WTC11 (cell line): Measurements from ENCODE around the gene RAC3. TPM values are rescaled to one million over a fixed set of nuclear protein-coding genes. Genes with fewer than 3 reads are reported as not detected.

Experiments used
- ATAC-seq: fragments of 200-7000 bp; cut with Tn5 transposase; 2 replicates; pipeline ENCODE4 v1.10.0; 2021; ENCODE audit warnings: mild to moderate bottlenecking, moderate library complexity
- CTCF ChIA-PET: fragments of 300-600 bp; sonication (Branson Sonifier 250); formaldehyde crosslinking; loops from one replicate; lab custom pipeline; 2021; ENCODE audit warnings: antibody characterized with exemption; lab: Charles Lee
- POLR2A ChIA-PET: fragments of 350-600 bp; sonication (Branson Sonifier 250); formaldehyde crosslinking; loops from one replicate; lab custom pipeline; 2021; ENCODE audit warnings: antibody characterized with exemption; lab: Charles Lee
- DNase-seq: peaks from one replicate; pipeline ENCODE4 v3.0.0; 2021; ENCODE audit warnings: low spot score
- H3K27ac Mint-ChIP-seq: 2 replicates; pipeline ENCODE4 v1.8.0; 2021; ENCODE audit warnings: mixed read lengths
- H3K27me3 Mint-ChIP-seq: 2 replicates; pipeline ENCODE4 v1.8.0; 2021; ENCODE audit warnings: low read depth, mild to moderate bottlenecking, moderate library complexity, mixed read lengths
- H3K36me3 Mint-ChIP-seq: 2 replicates; pipeline ENCODE4 v1.8.0; 2021; ENCODE audit warnings: mixed read lengths
- H3K4me1 Mint-ChIP-seq: 2 replicates; pipeline ENCODE4 v1.8.0; 2022; ENCODE audit warnings: mixed read lengths
- H3K4me3 Mint-ChIP-seq: 2 replicates; pipeline ENCODE4 v1.8.0; 2021; ENCODE audit warnings: mild to moderate bottlenecking, moderate library complexity, mixed read lengths
- H3K9me3 Mint-ChIP-seq: 2 replicates; pipeline ENCODE4 v1.8.0; 2021; ENCODE audit warnings: mixed read lengths
- CDX4 ChIP-seq: fragments of 250-450 bp; sonication (Bioruptor Pico); IDR thresholded peaks from 2 replicates; pipeline ENCODE4 v1.9.0; 2021; ENCODE audit warnings: moderate library complexity, mild to moderate bottlenecking, inconsistent platforms, borderline replicate concordance
- CREB1 ChIP-seq: sonication (generic); formaldehyde crosslinking; IDR thresholded peaks from 2 replicates; pipeline ENCODE4 v1.8.0; 2023; ENCODE audit warnings: mild to moderate bottlenecking, missing genetic modification reagents
- E2F1 ChIP-seq: sonication (generic); formaldehyde crosslinking; IDR thresholded peaks from 2 replicates; pipeline ENCODE4 v1.8.0; 2022; ENCODE audit warnings: mild to moderate bottlenecking, missing genetic modification reagents
- ESRRA ChIP-seq: sonication (generic); formaldehyde crosslinking; IDR thresholded peaks from 2 replicates; pipeline ENCODE4 v1.8.1; 2022; ENCODE audit warnings: mild to moderate bottlenecking, missing genetic modification reagents, borderline replicate concordance
- FOXP4 ChIP-seq: sonication (generic); formaldehyde crosslinking; IDR thresholded peaks from 2 replicates; pipeline ENCODE4 v1.8.0; 2022; ENCODE audit warnings: mild to moderate bottlenecking, missing genetic modification reagents
- GRHL2 ChIP-seq: fragments of 250-450 bp; sonication (Bioruptor Pico); IDR thresholded peaks from 2 replicates; pipeline ENCODE4 v1.8.0; 2022; ENCODE audit warnings: mild to moderate bottlenecking, moderate library complexity; ENCODE audit not compliant: insufficient replicate concordance, severe bottlenecking
- HMGA2 ChIP-seq: fragments of 250-450 bp; sonication (Bioruptor Pico); IDR thresholded peaks from 2 replicates; pipeline ENCODE4 v1.4.0; 2021; ENCODE audit warnings: mild to moderate bottlenecking, moderate library complexity
- JAZF1 ChIP-seq: fragments of 250-450 bp; sonication (Bioruptor Pico); IDR thresholded peaks from 2 replicates; pipeline ENCODE4 v1.9.0; 2021; ENCODE audit warnings: moderate library complexity, mild to moderate bottlenecking, inconsistent platforms
- MAX ChIP-seq: sonication (generic); formaldehyde crosslinking; IDR thresholded peaks from 2 replicates; pipeline ENCODE4 v1.8.0; 2022; ENCODE audit warnings: mild to moderate bottlenecking, missing genetic modification reagents
- MXD4 ChIP-seq: fragments of 250-450 bp; sonication (Bioruptor Pico); IDR thresholded peaks from 2 replicates; pipeline ENCODE4 v1.8.0; 2021; ENCODE audit warnings: mild to moderate bottlenecking, moderate library complexity, borderline replicate concordance
- NFATC4 ChIP-seq: fragments of 250-450 bp; sonication (Bioruptor Pico); IDR thresholded peaks from 2 replicates; pipeline ENCODE4 v1.9.0; 2021; ENCODE audit warnings: mild to moderate bottlenecking
- NFE2L1 ChIP-seq: sonication (generic); formaldehyde crosslinking; IDR thresholded peaks from 2 replicates; pipeline ENCODE4 v1.8.1; 2023; ENCODE audit warnings: missing genetic modification reagents
- SP1 ChIP-seq: sonication (generic); formaldehyde crosslinking; conservative IDR thresholded peaks from 2 replicates; pipeline ENCODE4 v1.8.1; 2022; ENCODE audit warnings: missing genetic modification reagents
- TEAD1 ChIP-seq: sonication (generic); formaldehyde crosslinking; IDR thresholded peaks from 2 replicates; pipeline ENCODE4 v1.8.0; 2022; ENCODE audit warnings: mild to moderate bottlenecking, missing genetic modification reagents
- TEAD4 ChIP-seq: sonication (generic); formaldehyde crosslinking; IDR thresholded peaks from 2 replicates; pipeline ENCODE4 v1.8.0; 2022; ENCODE audit warnings: mild to moderate bottlenecking, missing genetic modification reagents
- ZNF232 ChIP-seq: sonication (generic); formaldehyde crosslinking; IDR thresholded peaks from 2 replicates; pipeline ENCODE4 v1.8.0; 2022; ENCODE audit warnings: mild to moderate bottlenecking, missing genetic modification reagents
- ZNF396 ChIP-seq: fragments of 250-450 bp; sonication (Bioruptor Pico); IDR thresholded peaks from 2 replicates; pipeline ENCODE4 v1.8.0; 2021; ENCODE audit warnings: mild to moderate bottlenecking, moderate library complexity, borderline replicate concordance
- total RNA-seq: library from RNA; stranded (reverse); gene quantifications from 3 replicates; pipeline ENCODE4 v1.2.3, GENCODE V29; 2021

The RAC3 gene
- total RNA-seq, 1 experiment from 2014 or later = 163 TPM

GRCh38 chr17:82058855-82059249, 27.4 kb downstream of the RAC3 start:
- Mint-ChIP-seq H3K4me3 (no peak overlapping the region), H3K4me1 (no peaks in the 10 kb centered on the region), H3K36me3 (peaks cover 8% of the 10 kb centered on the region; the same call in 1 of the 2 replicates), H3K27ac (no peak overlapping the region), H3K9me3 (no peaks in the 10 kb centered on the region), H3K27me3 (no peaks in the 10 kb centered on the region)
- ATAC-seq = no peak
- ChIA-PET POLR2A (interaction anchor here (1.5 kb wide), 1 partner anchor 28 kb away, joined by 4 read pairs; no protein-coding TSS in a partner anchor), CTCF (no interaction called here)
- TF ChIP-seq TEAD4 (CRISPR knock-in tag) (no peak), SP1 (no peak), MXD4 (no peak), ZNF396 (CRISPR knock-in tag) (no peak), ESRRA (CRISPR knock-in tag) (no peak), GRHL2 (CRISPR knock-in tag) (no peak), TEAD1 (CRISPR knock-in tag) (no peak), ZNF232 (CRISPR knock-in tag) (no peak), NFE2L1 (no peak), CREB1 (CRISPR knock-in tag) (no peak), MAX (CRISPR knock-in tag) (no peak), HMGA2 (no peak), JAZF1 (CRISPR knock-in tag) (no peak)
- DNase-seq = no peak

GRCh38 chr17:82059272-82060000, 28.0 kb downstream of the RAC3 start:
- ChIA-PET CTCF (interaction anchor here (0.8 kb wide), 1 partner anchor 22 kb away, joined by 3 read pairs; the partner anchor contains the start of gene DCXR), POLR2A (interaction anchor here (1.5 kb wide), 1 partner anchor 29 kb away, joined by 4 read pairs; no protein-coding TSS in a partner anchor)

More at GRCh38 chr17:82059272-82060000, 28.0 kb downstream of the RAC3 start:
- ATAC-seq (no peak), DNase-seq (no peak)
- Mint-ChIP-seq H3K27me3 (no peaks in the 10 kb centered on the region), H3K4me3 (no peak overlapping the region), H3K9me3 (no peaks in the 10 kb centered on the region), H3K27ac (no peak overlapping the region), H3K4me1 (no peaks in the 10 kb centered on the region), H3K36me3 (peaks cover 8% of the 10 kb centered on the region; the same call in 1 of the 2 replicates)
- TF ChIP-seq CDX4 (CRISPR knock-in tag) (no peak), NFATC4 (CRISPR knock-in tag) (0 out of 2 replicates have a peak, but pooled peaks have one; percentile 7), FOXP4 (CRISPR knock-in tag) (no peak), E2F1 (CRISPR knock-in tag) (no peak)
